Measurements from ENCODE around the gene NOL4L.

DNA sequence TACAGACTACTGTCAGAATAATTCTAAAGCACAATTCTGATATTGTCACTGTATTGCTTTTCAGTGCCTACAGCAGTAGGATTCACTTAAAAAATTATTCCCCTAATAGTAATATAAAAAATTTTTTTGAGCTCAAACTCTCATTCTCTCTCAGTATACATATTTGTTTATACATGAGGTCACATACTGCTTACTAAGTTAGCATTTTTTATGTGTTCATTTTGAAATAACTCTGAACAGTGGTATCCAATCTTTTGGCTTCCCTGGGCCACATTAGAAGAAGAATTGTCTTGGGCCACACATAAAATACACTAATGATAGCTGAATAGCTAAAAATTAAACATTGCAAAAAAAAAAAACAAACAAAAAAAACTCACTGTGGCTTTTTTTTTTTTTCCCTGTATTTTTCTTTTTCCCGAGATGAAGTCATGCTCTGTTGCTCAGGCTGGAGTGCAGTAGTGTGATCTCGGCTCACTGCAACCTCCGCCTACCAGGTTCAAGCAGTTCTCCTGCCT lies 188.4 kb downstream of the NOL4L start:
- TF ChIP-seq, protein P1, sequence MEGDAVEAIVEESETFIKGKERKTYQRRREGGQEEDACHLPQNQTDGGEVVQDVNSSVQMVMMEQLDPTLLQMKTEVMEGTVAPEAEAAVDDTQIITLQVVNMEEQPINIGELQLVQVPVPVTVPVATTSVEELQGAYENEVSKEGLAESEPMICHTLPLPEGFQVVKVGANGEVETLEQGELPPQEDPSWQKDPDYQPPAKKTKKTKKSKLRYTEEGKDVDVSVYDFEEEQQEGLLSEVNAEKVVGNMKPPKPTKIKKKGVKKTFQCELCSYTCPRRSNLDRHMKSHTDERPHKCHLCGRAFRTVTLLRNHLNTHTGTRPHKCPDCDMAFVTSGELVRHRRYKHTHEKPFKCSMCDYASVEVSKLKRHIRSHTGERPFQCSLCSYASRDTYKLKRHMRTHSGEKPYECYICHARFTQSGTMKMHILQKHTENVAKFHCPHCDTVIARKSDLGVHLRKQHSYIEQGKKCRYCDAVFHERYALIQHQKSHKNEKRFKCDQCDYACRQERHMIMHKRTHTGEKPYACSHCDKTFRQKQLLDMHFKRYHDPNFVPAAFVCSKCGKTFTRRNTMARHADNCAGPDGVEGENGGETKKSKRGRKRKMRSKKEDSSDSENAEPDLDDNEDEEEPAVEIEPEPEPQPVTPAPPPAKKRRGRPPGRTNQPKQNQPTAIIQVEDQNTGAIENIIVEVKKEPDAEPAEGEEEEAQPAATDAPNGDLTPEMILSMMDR (IDR thresholded peaks at IDR 0.05; ENCODE audit: low read length) = no peak
- no peak for TF ChIP-seq EZH2 (IDR thresholded peaks at IDR 0.05; ENCODE audit: borderline replicate concordance, low read length)
